ENCODE data around the gene SCNN1G.

DNA sequence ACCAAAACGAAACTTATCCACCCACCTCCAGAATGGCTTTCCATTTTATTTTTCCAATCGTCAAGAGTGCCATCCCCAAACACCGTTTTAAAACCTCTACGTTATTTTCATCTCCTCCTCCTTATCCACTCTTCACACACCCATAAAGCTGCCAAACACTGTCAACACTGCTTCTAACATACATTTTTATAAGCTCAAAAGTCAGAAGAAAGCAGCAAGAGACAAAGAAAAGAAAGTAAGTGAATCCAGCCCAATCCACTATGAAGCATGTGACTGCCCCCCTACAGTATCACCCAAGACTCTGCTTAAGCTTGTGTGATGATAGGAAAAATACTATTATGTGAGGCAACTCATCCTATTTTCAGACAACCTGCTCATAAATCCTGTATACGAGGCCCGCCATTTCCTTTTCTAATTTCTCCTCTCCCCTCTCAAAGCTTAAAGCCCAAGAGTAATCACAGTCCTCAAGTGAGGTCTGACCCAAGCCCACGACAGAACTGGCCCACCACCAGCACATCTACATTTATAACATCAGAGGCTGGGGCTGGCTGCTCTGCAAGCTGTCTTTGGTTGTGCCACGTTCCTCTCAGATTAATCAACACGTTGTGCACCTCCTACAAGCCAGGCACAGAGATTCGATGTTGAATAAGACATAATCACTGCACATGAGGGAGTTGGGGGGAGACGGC lies 49.6 kb upstream of the SCNN1G start:
- TF ChIP-seq EP300 (IDR thresholded peaks at IDR 0.05): no peak
- TF ChIP-seq, protein P1, sequence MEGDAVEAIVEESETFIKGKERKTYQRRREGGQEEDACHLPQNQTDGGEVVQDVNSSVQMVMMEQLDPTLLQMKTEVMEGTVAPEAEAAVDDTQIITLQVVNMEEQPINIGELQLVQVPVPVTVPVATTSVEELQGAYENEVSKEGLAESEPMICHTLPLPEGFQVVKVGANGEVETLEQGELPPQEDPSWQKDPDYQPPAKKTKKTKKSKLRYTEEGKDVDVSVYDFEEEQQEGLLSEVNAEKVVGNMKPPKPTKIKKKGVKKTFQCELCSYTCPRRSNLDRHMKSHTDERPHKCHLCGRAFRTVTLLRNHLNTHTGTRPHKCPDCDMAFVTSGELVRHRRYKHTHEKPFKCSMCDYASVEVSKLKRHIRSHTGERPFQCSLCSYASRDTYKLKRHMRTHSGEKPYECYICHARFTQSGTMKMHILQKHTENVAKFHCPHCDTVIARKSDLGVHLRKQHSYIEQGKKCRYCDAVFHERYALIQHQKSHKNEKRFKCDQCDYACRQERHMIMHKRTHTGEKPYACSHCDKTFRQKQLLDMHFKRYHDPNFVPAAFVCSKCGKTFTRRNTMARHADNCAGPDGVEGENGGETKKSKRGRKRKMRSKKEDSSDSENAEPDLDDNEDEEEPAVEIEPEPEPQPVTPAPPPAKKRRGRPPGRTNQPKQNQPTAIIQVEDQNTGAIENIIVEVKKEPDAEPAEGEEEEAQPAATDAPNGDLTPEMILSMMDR (IDR thresholded peaks at IDR 0.05): no peak

All from esophagus muscularis mucosa (tissue), 3 donors.